Measurements from ENCODE around the gene UBE2L5. TPM values are rescaled to one million over a fixed set of nuclear protein-coding genes. Genes with fewer than 3 reads are reported as not detected.

The UBE2L5 gene
- total RNA-seq, 1 experiment from 2014 or later = not detected

- no peak for TF ChIP-seq CTCF (conservative IDR thresholded peaks at IDR 0.05; ENCODE audit: low read depth, low read length)
- no peak for TF ChIP-seq EZH2 (IDR thresholded peaks at IDR 0.05; ENCODE audit: low read length, unreplicated experiment)
- no peak for TF ChIP-seq EZH2phosphoT487 (IDR thresholded peaks at IDR 0.05; ENCODE audit: borderline replicate concordance, low read length)
- H3F3A ChIP-seq (ENCODE audit: low read length, unreplicated experiment) = no peaks in the 10 kb centered on the region
- H3K9ac ChIP-seq (ENCODE audit: low read length) = no peak overlapping the region
- no TSS peak for BruUV-seq (replicated peaks)
- ATAC-seq = no peak
- ChIA-PET POLR2A (ENCODE audit: unreplicated experiment) (no interaction called here), CTCF (no interaction called here)
- H3K9me2 ChIP-seq (replicated peaks; ENCODE audit: low read length) = no peaks in the 10 kb centered on the region
- intact Hi-C loops (cut with micrococcal nuclease) = no loop called here
- H3K9me3 ChIP-seq (ENCODE audit: low read length) = no peaks in the 10 kb centered on the region
- no peak overlapping the region for H2AFZ ChIP-seq (ENCODE audit: low read length)
- H3K4me1 ChIP-seq (ENCODE audit: insufficient read depth, low read length) = peaks cover 6% of the 10 kb centered on the region; the same call in 1 of the 2 replicates
- no peak overlapping the region for H3K4me2 ChIP-seq (ENCODE audit: low read length)
- DNase-seq = no peak
- no peaks in the 10 kb centered on the region for H3K27me3 ChIP-seq (ENCODE audit: low read length)
- H3K79me2 ChIP-seq (ENCODE audit: low read length) = no peaks in the 10 kb centered on the region
- no peaks in the 10 kb centered on the region for H4K20me1 ChIP-seq (ENCODE audit: low read length)
- no peak overlapping the region for H3K27ac ChIP-seq (ENCODE audit: low read length)
- H3K36me3 ChIP-seq (ENCODE audit: low read depth, low read length) = no peaks in the 10 kb centered on the region
- H3K4me3 ChIP-seq (ENCODE audit: low read length) = no peak overlapping the region
Observed at GRCh38 chr13:30413842-30414241, 8.5 kb upstream of the UBE2L5 start.

- no peak overlapping the region for H3K4me3 ChIP-seq (ENCODE audit: low read length)
- BruUV-seq (replicated peaks) = no TSS peak
Observed at GRCh38 chr13:30415430-30416030, 6.8 kb upstream of the UBE2L5 start.

More at GRCh38 chr13:30415430-30416030, 6.8 kb upstream of the UBE2L5 start:
- Histone ChIP-seq H3K4me2 (ENCODE audit: low read length) (no peak overlapping the region), H3K79me2 (ENCODE audit: low read length) (no peaks in the 10 kb centered on the region), H3K27ac (ENCODE audit: low read length) (no peak overlapping the region), H3K9ac (ENCODE audit: low read length) (no peak overlapping the region), H3K4me1 (ENCODE audit: insufficient read depth, low read length) (peaks cover 2% of the 10 kb centered on the region), H3K9me3 (ENCODE audit: low read length) (no peaks in the 10 kb centered on the region), H3F3A (ENCODE audit: low read length, unreplicated experiment) (no peaks in the 10 kb centered on the region), H4K20me1 (ENCODE audit: low read length) (no peaks in the 10 kb centered on the region), H3K36me3 (ENCODE audit: low read depth, low read length) (no peaks in the 10 kb centered on the region), H3K27me3 (ENCODE audit: low read length) (no peaks in the 10 kb centered on the region), H2AFZ (ENCODE audit: low read length) (no peak overlapping the region), H3K9me2 (replicated peaks; ENCODE audit: low read length) (no peaks in the 10 kb centered on the region)
- intact Hi-C loops (cut with micrococcal nuclease) = no loop called here
- ChIA-PET POLR2A (ENCODE audit: unreplicated experiment) (no interaction called here), CTCF (no interaction called here)
- no peak for TF ChIP-seq CTCF (conservative IDR thresholded peaks at IDR 0.05; ENCODE audit: low read depth, low read length)
- TF ChIP-seq EZH2 (IDR thresholded peaks at IDR 0.05; ENCODE audit: low read length, unreplicated experiment) = no peak
- no peak for TF ChIP-seq EZH2phosphoT487 (IDR thresholded peaks at IDR 0.05; ENCODE audit: borderline replicate concordance, low read length)
- ATAC-seq (no peak), DNase-seq (no peak)

Measured in PC-3 (cell line).